Suprapubic skin (tissue), 4 donors: ENCODE results near the gene GZMM. TPM values are rescaled to one million over a fixed set of nuclear protein-coding genes. Genes with fewer than 3 reads are reported as not detected.

Experiments
- DNase-seq, 2 donors: peaks; one replicate each; pipeline ENCODE4 v3.0.0-alpha.2; 2019; ENCODE audit warnings: low spot score in 2 of 2
- H3K27ac ChIP-seq: fragments of 200-600 bp; sonication (generic); one replicate; pipeline ENCODE4 v1.5.1; 2019
- H3K27me3 ChIP-seq: fragments of 200-600 bp; sonication (generic); one replicate; pipeline ENCODE4 v1.5.1; 2019
- H3K36me3 ChIP-seq: fragments of 200-600 bp; sonication (generic); one replicate; pipeline ENCODE4 v1.5.1; 2019
- H3K4me1 ChIP-seq: fragments of 200-600 bp; sonication (generic); one replicate; pipeline ENCODE4 v1.5.1; 2019
- H3K4me3 ChIP-seq: fragments of 200-600 bp; sonication (generic); one replicate; pipeline ENCODE4 v1.5.1; 2019; ENCODE audit warnings: mild to moderate bottlenecking
- H3K9me3 ChIP-seq: fragments of 200-600 bp; sonication (generic); one replicate; pipeline ENCODE4 v1.5.1; 2019
- CTCF ChIP-seq, 2 donors: fragments of 200-600 bp in 1 of 2; fragments of 450-650 bp in 1 of 2; sonication (generic) in 1 of 2; IDR thresholded peaks; one replicate each; pipeline ENCODE4 v1.5.1; 2016 to 2019; ENCODE audit warnings: antibody characterized with exemption in 2 of 2, mild to moderate bottlenecking in 1 of 2, moderate library complexity in 1 of 2
- EP300 ChIP-seq: sonication (generic); formaldehyde crosslinking; IDR thresholded peaks from one replicate; pipeline ENCODE4 v1.6.1; 2017; ENCODE audit warnings: antibody characterized with exemption
- POLR2A ChIP-seq, 2 donors: fragments of 450-650 bp; IDR thresholded peaks; one replicate each; pipeline ENCODE4 v1.6.1; 2017; ENCODE audit warnings: antibody characterized with exemption in 2 of 2, mild to moderate bottlenecking in 2 of 2, moderate library complexity in 2 of 2
- POLR2AphosphoS5 ChIP-seq, 3 donors: sonication (generic); formaldehyde crosslinking; IDR thresholded peaks; one replicate each; pipeline ENCODE4 v1.6.1; 2017; ENCODE audit warnings: antibody characterized with exemption in 3 of 3
- WGBS: methylation state at CpG from one replicate; pipeline ENCODE4 v1.1.5; 2018; 5-methylcytosine and 5-hydroxymethylcytosine counted together
- total RNA-seq, 4 donors: library from RNA; depleted of rRNA; stranded (reverse); fragments of >200 nt; gene quantifications; one replicate each; pipeline ENCODE4 v1.1.0, GENCODE V29; 2016

Gene GZMM
- total RNA-seq, 4 donors from 2014 or later = 0.97 TPM; not detected in 3

- Histone ChIP-seq H3K27ac (no peak overlapping the region), H3K9me3 (no peaks in the 10 kb centered on the region), H3K4me3 (no peak overlapping the region), H3K27me3 (no peaks in the 10 kb centered on the region), H3K4me1 (no peaks in the 10 kb centered on the region), H3K36me3 (no peaks in the 10 kb centered on the region)
- no peak for DNase-seq
- 88% methylated on average over 24 of the region's 45 CpGs for WGBS
- no peak for TF ChIP-seq POLR2AphosphoS5 (IDR thresholded peaks at IDR 0.05)
- TF ChIP-seq POLR2A (IDR thresholded peaks at IDR 0.05) = no peak
- no peak for TF ChIP-seq CTCF (IDR thresholded peaks at IDR 0.05)
- no peak for TF ChIP-seq EP300
Observed at GRCh38 chr19:519449-519865, 24.4 kb upstream of the GZMM start.

- H3K27ac ChIP-seq = no peak overlapping the region
- H3K4me3 ChIP-seq = no peak overlapping the region
- DNase-seq = no peak
- H3K4me1 ChIP-seq = no peaks in the 10 kb centered on the region
- 94% methylated on average over 12 of the region's 12 CpGs for whole genome bisulfite sequencing
- H3K36me3 ChIP-seq = no peaks in the 10 kb centered on the region
- H3K9me3 ChIP-seq = no peaks in the 10 kb centered on the region
- TF ChIP-seq EP300 (no peak), POLR2AphosphoS5 (IDR thresholded peaks at IDR 0.05) (no peak), CTCF (IDR thresholded peaks at IDR 0.05) (no peak), POLR2A (IDR thresholded peaks at IDR 0.05) (no peak)
- H3K27me3 ChIP-seq = peaks cover 5% of the 10 kb centered on the region
Observed at GRCh38 chr19:522726-523125, 21.1 kb upstream of the GZMM start.

GRCh38 chr19:524062-524674, 19.7 kb upstream of the GZMM start:
- no peak overlapping the region for H3K27ac ChIP-seq
- no peak for TF ChIP-seq EP300
- no peak for TF ChIP-seq CTCF (IDR thresholded peaks at IDR 0.05)
- no peak for TF ChIP-seq POLR2AphosphoS5 (IDR thresholded peaks at IDR 0.05)
- no peak for TF ChIP-seq POLR2A (IDR thresholded peaks at IDR 0.05)
- H3K9me3 ChIP-seq = no peaks in the 10 kb centered on the region
- WGBS = 61% methylated on average over 26 of the region's 29 CpGs
- no peak for DNase-seq
- H3K27me3 ChIP-seq = peaks cover 5% of the 10 kb centered on the region
- no peak overlapping the region for H3K4me3 ChIP-seq
- H3K36me3 ChIP-seq = no peaks in the 10 kb centered on the region
- no peaks in the 10 kb centered on the region for H3K4me1 ChIP-seq

GRCh38 chr19:525029-525428, 18.8 kb upstream of the GZMM start:
- TF ChIP-seq POLR2A (IDR thresholded peaks at IDR 0.05) (no peak), EP300 (no peak), POLR2AphosphoS5 (IDR thresholded peaks at IDR 0.05) (no peak), CTCF (IDR thresholded peaks at IDR 0.05) (no peak)
- Histone ChIP-seq H3K27ac (no peak overlapping the region), H3K4me3 (no peak overlapping the region), H3K36me3 (no peaks in the 10 kb centered on the region), H3K4me1 (no peaks in the 10 kb centered on the region), H3K9me3 (no peaks in the 10 kb centered on the region), H3K27me3 (peaks cover 5% of the 10 kb centered on the region)
- no peak for DNase-seq
- 68% methylated on average over 12 of the region's 18 CpGs for WGBS

- no peak overlapping the region for H3K27ac ChIP-seq
- 49% methylated on average over 5 of the region's 13 CpGs for WGBS
Observed at GRCh38 chr19:525857-526419, 17.9 kb upstream of the GZMM start.

More at GRCh38 chr19:525857-526419, 17.9 kb upstream of the GZMM start:
- peaks cover 5% of the 10 kb centered on the region for H3K27me3 ChIP-seq
- no peak overlapping the region for H3K4me3 ChIP-seq
- H3K9me3 ChIP-seq = no peaks in the 10 kb centered on the region
- TF ChIP-seq CTCF (IDR thresholded peaks at IDR 0.05) (no peak), POLR2A (IDR thresholded peaks at IDR 0.05) (no peak)
- peaks cover 6% of the 10 kb centered on the region for H3K4me1 ChIP-seq
- no peak for DNase-seq
- no peaks in the 10 kb centered on the region for H3K36me3 ChIP-seq
